Measurements from ENCODE around the gene NHSL1. TPM values are rescaled to one million over a fixed set of nuclear protein-coding genes. Genes with fewer than 3 reads are reported as not detected.

NHSL1 gene
- 35.1 and 38.9 TPM in 2 replicates for total RNA-seq

GRCh38 chr6:138499303-138500018 lies at the start of gene NHSL1:
Gene NHSL1, minus strand, starts transcription at chr6:138499494. Its CDS starts 204 bp downstream, at chr6:138499290.

GRCh38 chr6:138403801-138404665 lies 95.3 kb downstream of the NHSL1 start, which contains the start of gene HEBP2:
Gene HEBP2, plus strand, starts transcription at chr6:138404223. Its CDS starts 273 bp downstream, at chr6:138404496.

GRCh38 chr6:138377844-138378243 lies 121.5 kb downstream of the NHSL1 start, which contains the start of gene SMIM28:
Gene SMIM28, plus strand, starts transcription at chr6:138377905. Its CDS starts 168 bp downstream, at chr6:138378073.

Other genes with a start within 250 kb of the NHSL1 start
- gene SMIM28, start 121.6 kb downstream of the NHSL1 start, total RNA-seq: not detected in 2 replicates
- 75.0 and 84.4 TPM in 2 replicates for gene HEBP2, start 95.3 kb downstream of the NHSL1 start, total RNA-seq